Activated T-helper 1 cell treated with anti-CD3 and anti-CD28 coated beads, Interleukin-12 subunit alpha, Interleukin-12 subunit beta, Interleukin-2, Interleukin-4 antibody, amounts not matched to agents 30 ng/mL and 10 ng/mL and 1 ng/mL, durations not matched to agents 14 hours and 24 hours and 36 hours (primary cell): Measurements from ENCODE around the gene GRK3. TPM values are rescaled to one million over a fixed set of nuclear protein-coding genes. Genes with fewer than 3 reads are reported as not detected.
"Not testable (repeated sequence)": the region's sequence is repeated elsewhere in the genome, so short reads cannot be mapped to it uniquely, and the experiment has no call there.

ENCODE experiments used
- DNase-seq: peaks from one replicate; pipeline ENCODE4 v3.0.0; 2021; ENCODE audit warnings: low spot score
- H3K27ac Mint-ChIP-seq: one replicate; pipeline ENCODE4 v1.8.0; 2021; ENCODE audit warnings: mild to moderate bottlenecking, mixed read lengths
- H3K27me3 Mint-ChIP-seq: one replicate; pipeline ENCODE4 v1.8.0; 2022; ENCODE audit warnings: mild to moderate bottlenecking, moderate library complexity, mixed read lengths; ENCODE audit not compliant: insufficient read depth
- H3K36me3 Mint-ChIP-seq: one replicate; pipeline ENCODE4 v1.8.0; 2021; ENCODE audit warnings: low read depth, mixed read lengths
- H3K4me1 Mint-ChIP-seq: one replicate; pipeline ENCODE4 v1.8.0; 2021; ENCODE audit warnings: low read depth, mixed read lengths
- H3K4me3 Mint-ChIP-seq: one replicate; pipeline ENCODE4 v1.8.0; 2021; ENCODE audit warnings: mild to moderate bottlenecking, moderate library complexity, mixed read lengths
- H3K9me3 Mint-ChIP-seq: one replicate; pipeline ENCODE4 v1.8.0; 2021; ENCODE audit warnings: mixed read lengths
- intact Hi-C: fragments of 100-400 bp; cut with micrococcal nuclease; formaldehyde crosslinking; loops from one replicate; pipeline ENCODE4 v1.15.1; 2024
- total RNA-seq: library from RNA; stranded (reverse); gene quantifications from 2 replicates; pipeline ENCODE4 v1.2.3, GENCODE V29; 2022

Gene GRK3
- total RNA-seq, 1 donor from 2014 or later = 33.0 TPM

- H3K4me3 Mint-ChIP-seq = no peak overlapping the region
- H3K36me3 Mint-ChIP-seq = peaks cover 33% of the 10 kb centered on the region
- peak overlapping the region; percentile 37 for H3K27ac Mint-ChIP-seq
- H3K27me3 Mint-ChIP-seq = no peaks in the 10 kb centered on the region
- peaks cover 82% of the 10 kb centered on the region for H3K4me1 Mint-ChIP-seq
- DNase-seq = no peak
- no peaks in the 10 kb centered on the region for H3K9me3 Mint-ChIP-seq
- intact Hi-C loops = no loop called here
These were observed 140.2 kb downstream of the GRK3 start for GRCh38 chr22:25704701-25705100.

- peaks cover 86% of the 10 kb centered on the region for H3K4me1 Mint-ChIP-seq
- H3K36me3 Mint-ChIP-seq = peaks cover 37% of the 10 kb centered on the region
- DNase-seq = no peak
- H3K4me3 Mint-ChIP-seq = no peak overlapping the region
- intact Hi-C loops = no loop called here
- no peak overlapping the region for H3K27ac Mint-ChIP-seq
- no peaks in the 10 kb centered on the region for H3K27me3 Mint-ChIP-seq
- H3K9me3 Mint-ChIP-seq = no peaks in the 10 kb centered on the region
These were observed 141.7 kb downstream of the GRK3 start for GRCh38 chr22:25706197-25706596.

GRCh38 chr22:25708430-25708829 lies 144.0 kb downstream of the GRK3 start:
- H3K36me3 Mint-ChIP-seq = peaks cover 49% of the 10 kb centered on the region
- intact Hi-C loops, H3K9me3 Mint-ChIP-seq, H3K27me3 Mint-ChIP-seq, H3K4me3 Mint-ChIP-seq, DNase-seq: not testable (repeated sequence)
- peak overlapping the region; percentile 74 for H3K27ac Mint-ChIP-seq
- H3K4me1 Mint-ChIP-seq = peaks cover 78% of the 10 kb centered on the region

GRCh38 chr22:25709758-25710157 lies 145.3 kb downstream of the GRK3 start:
- Mint-ChIP-seq H3K27me3 (no peaks in the 10 kb centered on the region), H3K4me3 (peak overlapping the region; percentile 45), H3K27ac (peak overlapping the region; percentile 71), H3K9me3 (no peaks in the 10 kb centered on the region), H3K36me3 (peaks cover 56% of the 10 kb centered on the region), H3K4me1 (peaks cover 70% of the 10 kb centered on the region)
- intact Hi-C loops = no loop called here
- DNase-seq = peak; percentile 50

GRCh38 chr22:25710501-25710900 lies 146.0 kb downstream of the GRK3 start:
- no peak for DNase-seq
- Mint-ChIP-seq H3K36me3 (peaks cover 54% of the 10 kb centered on the region), H3K4me3 (no peak overlapping the region), H3K9me3 (no peaks in the 10 kb centered on the region), H3K27me3 (no peaks in the 10 kb centered on the region), H3K4me1 (peaks cover 62% of the 10 kb centered on the region), H3K27ac (peak overlapping the region; percentile 33)
- intact Hi-C loops = no loop called here

GRCh38 chr22:25711491-25711890 lies 147.0 kb downstream of the GRK3 start:
- Mint-ChIP-seq H3K36me3 (peaks cover 58% of the 10 kb centered on the region), H3K9me3 (no peaks in the 10 kb centered on the region), H3K4me1 (peaks cover 59% of the 10 kb centered on the region), H3K27ac (peak overlapping the region; percentile 70), H3K4me3 (no peak overlapping the region), H3K27me3 (no peaks in the 10 kb centered on the region)
- intact Hi-C loops = no loop called here
- no peak for DNase-seq

GRCh38 chr22:25712661-25713400 lies 148.4 kb downstream of the GRK3 start:
- intact Hi-C loops = no loop called here
- no peak for DNase-seq
- H3K27ac Mint-ChIP-seq = no peak overlapping the region
- peaks cover 55% of the 10 kb centered on the region for H3K36me3 Mint-ChIP-seq
- no peaks in the 10 kb centered on the region for H3K27me3 Mint-ChIP-seq
- peaks cover 55% of the 10 kb centered on the region for H3K4me1 Mint-ChIP-seq
- no peak overlapping the region for H3K4me3 Mint-ChIP-seq
- H3K9me3 Mint-ChIP-seq = no peaks in the 10 kb centered on the region

GRCh38 chr22:25714070-25714469 lies 149.6 kb downstream of the GRK3 start:
- no peak overlapping the region for H3K27ac Mint-ChIP-seq
- H3K4me3 Mint-ChIP-seq = no peak overlapping the region
- no peaks in the 10 kb centered on the region for H3K27me3 Mint-ChIP-seq
- H3K9me3 Mint-ChIP-seq = no peaks in the 10 kb centered on the region
- DNase-seq = no peak
- intact Hi-C loops = no loop called here
- peaks cover 61% of the 10 kb centered on the region for H3K36me3 Mint-ChIP-seq
- H3K4me1 Mint-ChIP-seq = peaks cover 60% of the 10 kb centered on the region

- no peak overlapping the region for H3K4me3 Mint-ChIP-seq
- no peaks in the 10 kb centered on the region for H3K27me3 Mint-ChIP-seq
- H3K4me1 Mint-ChIP-seq = peaks cover 53% of the 10 kb centered on the region
- intact Hi-C loops = no loop called here
- no peak overlapping the region for H3K27ac Mint-ChIP-seq
- no peaks in the 10 kb centered on the region for H3K9me3 Mint-ChIP-seq
- peaks cover 59% of the 10 kb centered on the region for H3K36me3 Mint-ChIP-seq
- no peak for DNase-seq
These were observed 150.3 kb downstream of the GRK3 start for GRCh38 chr22:25714739-25715138.

- H3K4me1 Mint-ChIP-seq = peaks cover 34% of the 10 kb centered on the region
- no peak for DNase-seq
- intact Hi-C loops = no loop called here
- H3K9me3 Mint-ChIP-seq = no peaks in the 10 kb centered on the region
- no peak overlapping the region for H3K4me3 Mint-ChIP-seq
- H3K27ac Mint-ChIP-seq = no peak overlapping the region
- H3K36me3 Mint-ChIP-seq = peaks cover 48% of the 10 kb centered on the region
- H3K27me3 Mint-ChIP-seq = no peaks in the 10 kb centered on the region
These were observed 152.2 kb downstream of the GRK3 start for GRCh38 chr22:25716637-25717036.

GRCh38 chr22:25718135-25718840 lies 153.8 kb downstream of the GRK3 start:
- peaks cover 51% of the 10 kb centered on the region for H3K36me3 Mint-ChIP-seq

GRCh38 chr22:25722223-25722622 lies 157.7 kb downstream of the GRK3 start:
- no peak overlapping the region for H3K4me3 Mint-ChIP-seq
- intact Hi-C loops = no loop called here
- H3K4me1 Mint-ChIP-seq = peaks cover 35% of the 10 kb centered on the region
- H3K27me3 Mint-ChIP-seq = no peaks in the 10 kb centered on the region
- H3K9me3 Mint-ChIP-seq = no peaks in the 10 kb centered on the region
- no peak for DNase-seq
- peaks cover 43% of the 10 kb centered on the region for H3K36me3 Mint-ChIP-seq
- no peak overlapping the region for H3K27ac Mint-ChIP-seq

More at GRCh38 chr22:25718135-25718840, 153.8 kb downstream of the GRK3 start:
- Mint-ChIP-seq H3K4me1 (peaks cover 32% of the 10 kb centered on the region), H3K4me3 (no peak overlapping the region), H3K9me3 (no peaks in the 10 kb centered on the region), H3K27me3 (no peaks in the 10 kb centered on the region), H3K27ac (no peak overlapping the region)
- intact Hi-C loops = no loop called here
- DNase-seq = no peak

- Mint-ChIP-seq H3K36me3 (peaks cover 42% of the 10 kb centered on the region), H3K4me1 (peaks cover 31% of the 10 kb centered on the region), H3K27ac (no peak overlapping the region), H3K9me3 (no peaks in the 10 kb centered on the region), H3K4me3 (no peak overlapping the region), H3K27me3 (no peaks in the 10 kb centered on the region)
- intact Hi-C loops = no loop called here
- DNase-seq = no peak
These were observed 158.2 kb downstream of the GRK3 start for GRCh38 chr22:25722626-25723025.
